ENCODE results near the gene MPC2.

DNA sequence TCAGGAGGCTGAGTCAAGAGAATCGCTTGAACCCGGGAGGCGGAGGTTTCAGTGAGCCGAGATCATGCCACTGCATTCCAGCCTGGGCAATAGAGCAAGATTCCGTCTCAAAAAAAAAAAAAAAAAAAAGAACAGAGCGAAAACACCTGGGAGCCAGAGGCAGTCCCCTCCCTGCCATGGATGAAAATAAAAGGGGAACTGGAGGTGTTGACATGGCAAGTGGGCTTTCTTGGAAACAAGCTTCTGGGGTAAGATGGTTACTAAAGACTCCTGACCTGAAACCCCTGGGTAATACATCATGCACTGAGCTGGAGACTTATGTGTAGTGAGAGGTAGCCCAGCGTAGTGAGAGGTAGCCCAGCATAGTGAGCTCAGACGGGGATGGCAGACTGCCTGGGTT, 54.5 kb downstream of the MPC2 start:
- TF ChIP-seq, protein P1, sequence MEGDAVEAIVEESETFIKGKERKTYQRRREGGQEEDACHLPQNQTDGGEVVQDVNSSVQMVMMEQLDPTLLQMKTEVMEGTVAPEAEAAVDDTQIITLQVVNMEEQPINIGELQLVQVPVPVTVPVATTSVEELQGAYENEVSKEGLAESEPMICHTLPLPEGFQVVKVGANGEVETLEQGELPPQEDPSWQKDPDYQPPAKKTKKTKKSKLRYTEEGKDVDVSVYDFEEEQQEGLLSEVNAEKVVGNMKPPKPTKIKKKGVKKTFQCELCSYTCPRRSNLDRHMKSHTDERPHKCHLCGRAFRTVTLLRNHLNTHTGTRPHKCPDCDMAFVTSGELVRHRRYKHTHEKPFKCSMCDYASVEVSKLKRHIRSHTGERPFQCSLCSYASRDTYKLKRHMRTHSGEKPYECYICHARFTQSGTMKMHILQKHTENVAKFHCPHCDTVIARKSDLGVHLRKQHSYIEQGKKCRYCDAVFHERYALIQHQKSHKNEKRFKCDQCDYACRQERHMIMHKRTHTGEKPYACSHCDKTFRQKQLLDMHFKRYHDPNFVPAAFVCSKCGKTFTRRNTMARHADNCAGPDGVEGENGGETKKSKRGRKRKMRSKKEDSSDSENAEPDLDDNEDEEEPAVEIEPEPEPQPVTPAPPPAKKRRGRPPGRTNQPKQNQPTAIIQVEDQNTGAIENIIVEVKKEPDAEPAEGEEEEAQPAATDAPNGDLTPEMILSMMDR (IDR thresholded peaks at IDR 0.05) = no peak
- TF ChIP-seq POLR2AphosphoS5 (IDR thresholded peaks at IDR 0.05) (no peak), POLR2A (IDR thresholded peaks at IDR 0.05) (no peak)
